Tibial nerve (tissue), 4 donors: ENCODE measurements around the gene XCR1.

ENCODE experiments used
- EP300 ChIP-seq, 2 donors: sonication (generic); formaldehyde crosslinking; IDR thresholded peaks; one replicate each; pipeline ENCODE4 v1.6.1; 2017; ENCODE audit warnings: antibody characterized with exemption in 2 of 2, mild to moderate bottlenecking in 1 of 2
- POLR2A ChIP-seq, 2 donors: fragments of 450-650 bp; IDR thresholded peaks; one replicate each; pipeline ENCODE4 v1.6.1; 2017; ENCODE audit warnings: antibody characterized with exemption in 2 of 2, mild to moderate bottlenecking in 2 of 2, moderate library complexity in 2 of 2
- TF ChIP-seq, protein P1 (sequence below), 5 experiments: fragments of 200-600 bp in 3 of 5; fragments of 450-650 bp in 2 of 5; sonication (generic) in 3 of 5; IDR thresholded peaks; one replicate each; pipeline ENCODE4 v1.5.1; 2016 to 2019; ENCODE audit warnings: antibody characterized with exemption in 5 of 5, mild to moderate bottlenecking in 3 of 5, moderate library complexity in 2 of 5

DNA sequence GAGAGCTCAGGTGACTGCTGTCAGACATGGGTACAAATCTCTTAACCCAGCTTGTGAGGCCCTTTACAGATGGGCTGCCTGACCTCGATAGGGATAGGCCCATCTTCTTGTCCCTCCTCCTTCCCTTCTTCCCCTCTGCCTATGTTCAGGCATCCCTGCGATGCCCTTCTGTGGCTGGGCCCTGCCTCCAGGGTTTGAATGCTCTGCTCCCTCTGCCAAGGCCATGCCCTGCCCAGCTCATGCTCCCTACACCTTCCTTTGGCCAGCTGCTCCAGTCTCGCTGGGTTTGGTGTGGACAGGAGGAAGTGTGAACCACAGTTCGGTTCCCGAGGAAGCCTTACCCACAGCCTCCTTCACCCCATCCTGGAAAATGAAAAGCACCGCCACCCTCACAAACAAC lies 35.9 kb downstream of the XCR1 start:
- TF ChIP-seq, protein P1, sequence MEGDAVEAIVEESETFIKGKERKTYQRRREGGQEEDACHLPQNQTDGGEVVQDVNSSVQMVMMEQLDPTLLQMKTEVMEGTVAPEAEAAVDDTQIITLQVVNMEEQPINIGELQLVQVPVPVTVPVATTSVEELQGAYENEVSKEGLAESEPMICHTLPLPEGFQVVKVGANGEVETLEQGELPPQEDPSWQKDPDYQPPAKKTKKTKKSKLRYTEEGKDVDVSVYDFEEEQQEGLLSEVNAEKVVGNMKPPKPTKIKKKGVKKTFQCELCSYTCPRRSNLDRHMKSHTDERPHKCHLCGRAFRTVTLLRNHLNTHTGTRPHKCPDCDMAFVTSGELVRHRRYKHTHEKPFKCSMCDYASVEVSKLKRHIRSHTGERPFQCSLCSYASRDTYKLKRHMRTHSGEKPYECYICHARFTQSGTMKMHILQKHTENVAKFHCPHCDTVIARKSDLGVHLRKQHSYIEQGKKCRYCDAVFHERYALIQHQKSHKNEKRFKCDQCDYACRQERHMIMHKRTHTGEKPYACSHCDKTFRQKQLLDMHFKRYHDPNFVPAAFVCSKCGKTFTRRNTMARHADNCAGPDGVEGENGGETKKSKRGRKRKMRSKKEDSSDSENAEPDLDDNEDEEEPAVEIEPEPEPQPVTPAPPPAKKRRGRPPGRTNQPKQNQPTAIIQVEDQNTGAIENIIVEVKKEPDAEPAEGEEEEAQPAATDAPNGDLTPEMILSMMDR (IDR thresholded peaks at IDR 0.05), result no peak
- no peak for TF ChIP-seq POLR2A (IDR thresholded peaks at IDR 0.05)
- TF ChIP-seq EP300 (IDR thresholded peaks at IDR 0.05), result no peak
